HG03139 (cell line): ENCODE measurements around the gene BRCA1.
"Not testable (repeated sequence)": the region's sequence is repeated elsewhere in the genome, so short reads cannot be mapped to it uniquely, and the experiment has no call there.

ENCODE experiments used
- ATAC-seq: cut with Tn5 transposase; IDR thresholded peaks from one replicate; pipeline ENCODE4 v1.9.1; 2021; ENCODE audit not compliant: unreplicated experiment

BRCA1 gene

GRCh38 chr17:43006639-43007551 lies 118.3 kb downstream of the BRCA1 start, which contains the start of gene IFI35:
Gene IFI35 (plus strand): TSS chr17:43006784. CDS start chr17:43006948, 164 bp downstream.
- ATAC-seq = no peak

GRCh38 chr17:43003542-43004172 lies 121.5 kb downstream of the BRCA1 start:
- ATAC-seq = no peak

- ATAC-seq = not testable (repeated sequence)
Observed at GRCh38 chr17:43000894-43001293, 124.3 kb downstream of the BRCA1 start.

- no peak for ATAC-seq
Observed at GRCh38 chr17:42999003-42999525, 126.1 kb downstream of the BRCA1 start.

- peak; percentile 89 for ATAC-seq
Observed at GRCh38 chr17:42997984-42998938, 126.9 kb downstream of the BRCA1 start, which contains the start of gene RPL27. Gene RPL27 (plus strand): TSS chr17:42998419. CDS start chr17:42998751, 332 bp downstream.

- no peak for ATAC-seq
Observed at GRCh38 chr17:42997390-42997983, 127.7 kb downstream of the BRCA1 start.
